AG09319 (cell line): Measurements from ENCODE around the gene CC2D2A.

ENCODE experiments used
- DNase-seq: peaks from one replicate; pipeline ENCODE4 v3.0.0-alpha.2; 2010; ENCODE audit warnings: low read depth; ENCODE audit errors: extremely low read depth
- CTCF ChIP-seq: IDR thresholded peaks from 2 replicates; pipeline ENCODE4 v1.5.1; 2011; ENCODE audit warnings: low read depth, mild to moderate bottlenecking, inconsistent platforms, low read length, moderate library complexity

Gene CC2D2A

GRCh38 chr4:15575966-15576365 lies 106.3 kb downstream of the CC2D2A start:
- no peak for TF ChIP-seq CTCF
- no peak for DNase-seq

DNA sequence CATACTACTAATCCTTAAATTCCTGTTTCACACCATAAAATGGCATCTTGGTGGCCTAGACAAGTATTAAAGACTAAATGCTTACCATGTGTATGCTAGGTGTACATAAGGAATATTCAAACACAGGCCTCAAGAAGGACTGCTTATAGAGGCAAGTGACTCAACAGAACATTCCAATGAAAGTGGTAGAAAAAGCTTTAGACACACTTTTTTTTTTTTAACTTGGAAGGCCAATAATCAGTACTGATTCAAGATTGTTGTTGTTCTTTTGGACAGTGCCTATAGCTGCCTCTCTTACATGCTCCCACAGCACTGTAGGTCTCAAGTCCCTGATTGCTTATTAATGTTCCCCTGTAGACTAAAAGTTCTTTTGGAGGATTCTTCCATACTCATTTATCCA lies 107.8 kb downstream of the CC2D2A start:
- TF ChIP-seq CTCF, result no peak
- DNase-seq, result no peak

GRCh38 chr4:15584785-15585184 lies 115.1 kb downstream of the CC2D2A start:
- TF ChIP-seq CTCF, result no peak
- DNase-seq, result no peak

- no peak for TF ChIP-seq CTCF
- no peak for DNase-seq
These were observed 115.6 kb downstream of the CC2D2A start for GRCh38 chr4:15585331-15585730.

- no peak for TF ChIP-seq CTCF
- DNase-seq, result no peak
These were observed 116.4 kb downstream of the CC2D2A start for GRCh38 chr4:15586066-15586465.

GRCh38 chr4:15587649-15588048 lies 118.0 kb downstream of the CC2D2A start:
- TF ChIP-seq CTCF, result no peak
- DNase-seq, result no peak

- TF ChIP-seq CTCF, result no peak
- no peak for DNase-seq
These were observed 123.1 kb downstream of the CC2D2A start for GRCh38 chr4:15592799-15593198.
